ENCODE data around the gene DNAJA3. TPM values are rescaled to one million over a fixed set of nuclear protein-coding genes. Genes with fewer than 3 reads are reported as not detected.

DNAJA3 gene
- total RNA-seq, 1 experiment from 2014 or later: 58.9 TPM

DNA sequence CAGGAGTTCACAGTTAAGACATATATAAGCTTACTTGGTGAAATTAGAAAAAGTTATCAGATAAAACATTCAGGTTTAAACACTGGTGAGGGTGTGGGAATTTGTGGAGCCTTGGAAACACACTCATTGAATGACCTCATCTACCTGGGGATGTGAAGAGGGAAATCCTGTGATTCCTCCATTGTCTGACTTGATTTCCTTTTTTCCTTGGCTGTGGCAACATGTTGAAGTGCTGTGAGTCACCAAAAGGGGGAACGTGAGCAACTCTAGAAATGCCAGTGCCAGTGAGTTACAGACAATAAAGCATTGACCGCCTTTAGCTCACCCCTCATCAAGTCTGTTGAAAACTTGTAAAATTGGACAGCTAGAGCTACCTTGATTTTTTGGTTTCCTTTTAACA, 52.3 kb downstream of the DNAJA3 start:
- TF ChIP-seq, protein P1, sequence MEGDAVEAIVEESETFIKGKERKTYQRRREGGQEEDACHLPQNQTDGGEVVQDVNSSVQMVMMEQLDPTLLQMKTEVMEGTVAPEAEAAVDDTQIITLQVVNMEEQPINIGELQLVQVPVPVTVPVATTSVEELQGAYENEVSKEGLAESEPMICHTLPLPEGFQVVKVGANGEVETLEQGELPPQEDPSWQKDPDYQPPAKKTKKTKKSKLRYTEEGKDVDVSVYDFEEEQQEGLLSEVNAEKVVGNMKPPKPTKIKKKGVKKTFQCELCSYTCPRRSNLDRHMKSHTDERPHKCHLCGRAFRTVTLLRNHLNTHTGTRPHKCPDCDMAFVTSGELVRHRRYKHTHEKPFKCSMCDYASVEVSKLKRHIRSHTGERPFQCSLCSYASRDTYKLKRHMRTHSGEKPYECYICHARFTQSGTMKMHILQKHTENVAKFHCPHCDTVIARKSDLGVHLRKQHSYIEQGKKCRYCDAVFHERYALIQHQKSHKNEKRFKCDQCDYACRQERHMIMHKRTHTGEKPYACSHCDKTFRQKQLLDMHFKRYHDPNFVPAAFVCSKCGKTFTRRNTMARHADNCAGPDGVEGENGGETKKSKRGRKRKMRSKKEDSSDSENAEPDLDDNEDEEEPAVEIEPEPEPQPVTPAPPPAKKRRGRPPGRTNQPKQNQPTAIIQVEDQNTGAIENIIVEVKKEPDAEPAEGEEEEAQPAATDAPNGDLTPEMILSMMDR (conservative IDR thresholded peaks at IDR 0.05): no peak; the same call in 1 of the 2 replicates
- TF ChIP-seq EZH2 (IDR thresholded peaks at IDR 0.05; ENCODE audit: low read depth): no peak
- BruUV-seq (replicated peaks): TSS peak; percentile 2
- Histone ChIP-seq H3K79me2 (ENCODE audit: low read depth) (peaks cover 73% of the 10 kb centered on the region), H3K4me3 (peak overlapping the region; percentile 90; the same call in 1 of the 2 replicates), H3K27ac (peak overlapping the region; percentile 50), H3F3A (ENCODE audit: insufficient read depth, low read depth) (peaks cover 34% of the 10 kb centered on the region; the same call in 1 of the 2 replicates), H4K20me1 (ENCODE audit: insufficient read depth) (no peaks in the 10 kb centered on the region), H2AFZ (no peak overlapping the region), H3K27me3 (ENCODE audit: insufficient read depth, low read depth) (no peaks in the 10 kb centered on the region), H3K9me2 (ENCODE audit: insufficient read depth) (no peaks in the 10 kb centered on the region), H3K36me3 (ENCODE audit: low read depth) (no peaks in the 10 kb centered on the region), H3K4me1 (replicated peaks; ENCODE audit: insufficient read depth) (peaks cover 27% of the 10 kb centered on the region), H3K4me2 (peak overlapping the region; percentile 91), H3K9me3 (ENCODE audit: insufficient read depth, low read depth) (no peaks in the 10 kb centered on the region)
- CTCF ChIA-PET: interaction anchor here (0.7 to 1.2 kb wide), 5 partner anchors 18 to 146 kb away, joined by 3 to 5 read pairs (median 3); partner anchors contain the start of gene MGRN1
- intact Hi-C loops (cut with micrococcal nuclease; ENCODE audit: unreplicated experiment): no loop called here
- DNase-seq: peak; percentile 39 to 49
- POLR2A ChIA-PET (ENCODE audit: unreplicated experiment): no interaction called here

GRCh38 chr16:4481526-4481925, 55.9 kb downstream of the DNAJA3 start:
- ChIA-PET CTCF (interaction anchor here (0.6 to 0.7 kb wide), 2 partner anchors 20 to 546 kb away, joined by 3 read pairs; no protein-coding TSS in a partner anchor), POLR2A (ENCODE audit: unreplicated experiment) (interaction anchor here (0.6 to 0.7 kb wide), 2 partner anchors 14 to 1121 kb away, joined by 5 to 9 read pairs; no protein-coding TSS in a partner anchor)
- no peak for DNase-seq
- TF ChIP-seq, protein P1 (conservative IDR thresholded peaks at IDR 0.05): no peak
- TF ChIP-seq EZH2 (IDR thresholded peaks at IDR 0.05; ENCODE audit: low read depth): no peak
- Histone ChIP-seq H3K4me3 (no peak overlapping the region), H2AFZ (no peak overlapping the region), H3K79me2 (ENCODE audit: low read depth) (peaks cover 50% of the 10 kb centered on the region), H3F3A (ENCODE audit: insufficient read depth, low read depth) (peaks cover 13% of the 10 kb centered on the region; the same call in 1 of the 2 replicates), H3K4me2 (no peak overlapping the region), H3K4me1 (replicated peaks; ENCODE audit: insufficient read depth) (peaks cover 10% of the 10 kb centered on the region), H3K9me2 (ENCODE audit: insufficient read depth) (no peaks in the 10 kb centered on the region), H3K27ac (no peak overlapping the region), H3K36me3 (ENCODE audit: low read depth) (peaks cover 6% of the 10 kb centered on the region; the same call in 1 of the 2 replicates), H3K9me3 (ENCODE audit: insufficient read depth, low read depth) (no peaks in the 10 kb centered on the region), H4K20me1 (ENCODE audit: insufficient read depth) (no peaks in the 10 kb centered on the region), H3K27me3 (ENCODE audit: insufficient read depth, low read depth) (no peaks in the 10 kb centered on the region)
- intact Hi-C loops (cut with micrococcal nuclease; ENCODE audit: unreplicated experiment): no loop called here
- no TSS peak for BruUV-seq (replicated peaks)

DNA sequence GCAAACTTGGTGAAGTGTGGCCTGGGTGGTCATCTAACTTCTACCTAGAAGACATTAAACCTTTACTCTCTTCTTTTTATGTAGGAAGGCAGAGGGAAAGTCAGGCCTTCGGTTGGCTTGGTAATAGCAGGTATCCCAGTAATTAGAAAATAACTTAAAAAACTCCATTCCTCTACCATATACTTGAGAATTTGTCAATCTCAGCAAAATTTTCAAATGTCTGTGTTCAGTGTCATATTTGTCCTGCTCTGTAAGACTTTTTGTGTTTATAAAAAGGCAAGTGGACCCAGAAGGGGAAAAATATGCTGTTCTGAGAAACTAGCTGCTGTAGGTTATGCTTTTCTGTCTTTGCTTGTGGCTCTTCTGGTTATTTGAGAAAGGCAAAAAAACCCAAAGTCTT, 56.3 kb downstream of the DNAJA3 start:
- intact Hi-C loops (cut with micrococcal nuclease; ENCODE audit: unreplicated experiment): no loop called here
- peaks cover 46% of the 10 kb centered on the region for H3K79me2 ChIP-seq (ENCODE audit: low read depth)
- TF ChIP-seq, protein P1 (conservative IDR thresholded peaks at IDR 0.05): no peak
- no peak for TF ChIP-seq EZH2 (IDR thresholded peaks at IDR 0.05; ENCODE audit: low read depth)
- no TSS peak for BruUV-seq (replicated peaks)
- no peak overlapping the region for H3K4me2 ChIP-seq
- ChIA-PET POLR2A (ENCODE audit: unreplicated experiment) (interaction anchor here (0.6 kb wide), 1 partner anchor 1122 kb away, joined by 5 read pairs; no protein-coding TSS in a partner anchor), CTCF (no interaction called here)
- H3K4me3 ChIP-seq: no peak overlapping the region
- H3K4me1 ChIP-seq (replicated peaks; ENCODE audit: insufficient read depth): peaks cover 10% of the 10 kb centered on the region
- H3K9me2 ChIP-seq (ENCODE audit: insufficient read depth): no peaks in the 10 kb centered on the region
- H3K9me3 ChIP-seq (ENCODE audit: insufficient read depth, low read depth): no peaks in the 10 kb centered on the region
- H4K20me1 ChIP-seq (ENCODE audit: insufficient read depth): no peaks in the 10 kb centered on the region
- H3K27ac ChIP-seq: no peak overlapping the region
- no peak overlapping the region for H2AFZ ChIP-seq
- H3K27me3 ChIP-seq (ENCODE audit: insufficient read depth, low read depth): no peaks in the 10 kb centered on the region
- DNase-seq: no peak
- peaks cover 9% of the 10 kb centered on the region; the same call in 1 of the 2 replicates for H3F3A ChIP-seq (ENCODE audit: insufficient read depth, low read depth)
- peaks cover 6% of the 10 kb centered on the region; the same call in 1 of the 2 replicates for H3K36me3 ChIP-seq (ENCODE audit: low read depth)
